ENCODE data around the gene NMB.
"Not testable (repeated sequence)": the region's sequence is repeated elsewhere in the genome, so short reads cannot be mapped to it uniquely, and the experiment has no call there.

NMB gene, protein sequence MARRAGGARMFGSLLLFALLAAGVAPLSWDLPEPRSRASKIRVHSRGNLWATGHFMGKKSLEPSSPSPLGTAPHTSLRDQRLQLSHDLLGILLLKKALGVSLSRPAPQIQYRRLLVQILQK

DNA sequence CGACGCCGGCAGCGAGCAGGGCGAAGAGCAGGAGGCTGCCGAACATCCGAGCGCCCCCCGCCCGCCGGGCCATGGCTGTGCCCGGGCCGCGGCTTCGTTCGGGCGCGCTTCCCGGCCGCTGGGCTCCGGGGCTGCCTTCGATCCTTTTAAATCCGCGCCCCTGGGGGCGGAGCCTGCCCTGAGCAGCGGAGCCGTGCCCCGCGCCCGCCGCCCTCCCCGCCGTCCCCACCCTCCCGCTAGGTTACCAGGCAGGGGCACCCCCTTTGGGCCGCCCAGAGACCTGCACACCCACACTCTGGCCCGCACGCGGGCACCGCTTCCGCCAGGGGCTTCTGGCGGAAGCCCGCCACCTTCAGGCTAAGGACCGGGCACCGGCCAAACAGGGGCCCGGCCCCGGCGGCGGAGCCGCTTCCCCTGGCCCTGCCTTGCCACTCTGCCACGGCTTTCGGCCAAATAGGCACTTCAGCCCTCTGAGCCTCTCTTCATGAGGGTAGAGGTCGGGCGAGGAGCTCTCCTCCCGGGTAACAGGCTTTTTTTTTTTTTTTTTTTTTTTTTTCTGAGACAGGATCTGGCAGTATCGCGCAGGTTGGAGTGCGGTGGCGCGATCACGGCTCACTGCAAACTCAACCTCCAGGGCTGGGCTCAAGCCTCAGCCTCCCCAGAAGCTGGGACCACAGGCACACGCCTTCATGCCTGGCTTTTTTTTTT is at the start of gene NMB:
Gene NMB, minus strand, starts transcription at position 120 of the 708 bp plus-strand sequence. Its CDS starts 47 bp downstream, at position 73.
- DNase-seq (ENCODE audit: low read depth), result peak; percentile 73

DNA sequence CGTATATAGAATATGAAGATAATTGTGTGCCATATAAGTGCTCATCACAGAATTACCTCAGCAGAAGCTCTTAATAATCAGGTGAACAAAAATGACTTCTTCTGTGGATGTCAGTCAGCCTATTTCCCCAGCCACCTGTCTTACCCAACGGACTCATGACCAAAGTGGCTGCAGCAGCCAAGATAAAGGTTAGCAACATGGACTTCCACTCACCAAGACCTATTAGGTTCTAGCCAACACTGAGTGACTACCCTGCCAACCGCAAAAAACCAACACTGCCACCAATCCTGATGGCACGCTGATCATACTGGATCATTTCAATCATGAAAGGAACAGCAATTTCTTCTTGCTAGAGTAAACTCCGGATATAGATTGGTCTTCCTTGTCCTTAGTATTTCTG is 45.8 kb upstream of the NMB start:
- no peak for DNase-seq (ENCODE audit: low read depth)

DNA sequence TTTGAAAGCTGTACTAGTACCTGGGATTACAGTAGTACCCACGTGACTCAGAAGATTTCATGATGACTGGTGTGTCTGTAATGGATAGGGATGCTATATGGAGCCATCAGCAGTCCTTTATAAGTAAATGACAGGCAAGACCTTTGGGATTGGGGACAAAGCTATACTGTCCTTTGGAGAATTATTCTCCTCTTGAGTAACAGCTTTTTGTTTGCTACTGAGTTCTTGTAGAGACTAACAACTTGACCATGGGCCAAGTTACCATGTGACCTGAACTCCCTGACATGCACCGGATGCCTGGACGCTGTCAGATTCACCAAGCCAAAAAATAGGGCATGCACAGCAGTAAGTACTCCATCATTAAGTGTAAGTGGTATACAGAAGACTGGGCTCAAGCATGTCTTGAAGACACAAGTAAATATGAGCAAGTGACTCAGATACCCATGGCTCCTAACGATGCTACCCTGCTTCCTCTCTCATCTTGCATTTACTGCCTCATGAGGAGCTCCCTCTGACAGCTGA is 45.0 kb upstream of the NMB start:
- DNase-seq (ENCODE audit: low read depth), result no peak

DNA sequence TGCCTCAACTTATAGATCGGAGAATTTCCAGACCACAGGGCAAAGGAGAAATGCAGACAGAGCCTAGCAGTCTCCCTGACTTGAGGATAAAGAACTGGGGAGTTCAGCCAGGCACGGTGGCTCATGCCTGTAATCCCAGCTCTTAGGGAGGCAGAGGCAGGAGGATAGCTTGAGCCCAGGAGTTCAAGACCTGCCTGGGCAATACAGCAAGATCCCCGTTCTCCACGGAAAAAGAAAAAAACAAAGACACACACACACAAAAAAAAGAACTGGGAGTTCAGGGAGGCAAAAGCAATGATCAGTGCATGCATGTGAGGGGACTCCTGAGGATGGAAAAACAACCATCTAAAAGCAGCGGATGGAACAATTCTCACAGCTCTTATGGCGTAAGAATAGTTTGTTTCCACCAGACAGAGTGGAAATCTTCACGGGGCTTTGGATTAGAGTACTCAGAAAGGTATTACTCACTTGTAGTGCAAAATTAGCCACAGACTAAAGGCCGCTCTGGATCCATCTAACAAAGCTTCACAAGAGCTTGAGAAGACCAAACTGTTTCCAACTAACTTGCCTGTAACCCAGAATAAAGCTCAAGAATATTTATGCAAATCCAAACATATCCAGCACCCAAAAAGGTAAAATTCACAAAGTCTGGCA is 41.7 kb upstream of the NMB start:
- no peak for DNase-seq (ENCODE audit: low read depth)

DNA sequence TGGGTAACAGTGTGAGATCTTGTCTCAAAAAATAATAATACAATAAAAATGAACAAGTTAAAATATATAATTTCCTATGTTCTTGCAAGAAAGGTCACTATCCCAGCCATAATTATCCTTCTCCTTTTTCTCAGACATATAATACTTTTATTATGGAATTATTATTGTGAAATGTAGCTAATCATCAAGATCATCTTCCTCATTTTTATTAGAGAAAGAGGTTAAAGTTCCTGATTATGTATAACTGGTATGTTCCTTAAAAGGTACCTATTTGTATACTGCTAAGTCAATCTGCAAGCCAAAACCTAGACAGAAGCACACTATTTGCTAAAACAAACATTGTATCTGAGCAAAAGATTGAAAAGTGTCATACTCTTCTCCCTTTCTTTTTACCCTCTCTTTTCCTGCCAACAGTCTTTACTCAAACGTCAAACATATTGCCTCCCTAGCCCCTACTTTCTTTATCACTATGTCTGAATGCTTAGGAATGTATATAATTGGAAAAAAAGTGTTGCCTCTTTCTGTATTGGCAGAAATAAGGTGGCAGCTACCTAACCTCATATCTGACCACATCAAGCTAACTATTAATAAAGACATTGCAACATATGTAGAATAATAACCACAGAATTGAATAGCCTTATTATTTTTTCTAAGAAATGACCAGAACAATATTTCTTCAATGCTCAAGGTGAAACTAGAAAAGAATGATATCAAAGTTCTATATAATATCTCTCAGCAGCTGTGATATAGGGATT is 39.4 kb upstream of the NMB start:
- DNase-seq (ENCODE audit: low read depth), result no peak

DNA sequence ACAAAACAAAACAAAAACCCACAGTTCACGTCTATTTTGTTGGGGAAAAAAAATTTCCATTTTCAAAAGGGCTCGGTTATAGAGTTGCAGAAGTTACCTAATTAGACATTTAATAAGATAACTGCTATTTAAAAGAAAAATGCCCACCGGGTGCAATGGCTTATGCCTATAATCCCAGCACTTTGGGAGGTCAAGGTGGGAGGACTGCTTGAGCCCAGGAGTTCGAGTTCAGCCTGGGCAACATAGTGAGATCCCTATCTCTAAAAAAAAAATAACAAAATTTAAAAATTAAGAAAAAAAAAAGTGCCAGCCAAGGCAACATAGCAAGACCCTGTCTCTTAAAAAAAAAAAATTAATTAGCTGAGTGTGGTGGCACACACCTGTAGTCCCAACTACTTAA is 38.8 kb upstream of the NMB start:
- DNase-seq (ENCODE audit: low read depth), result no peak

DNA sequence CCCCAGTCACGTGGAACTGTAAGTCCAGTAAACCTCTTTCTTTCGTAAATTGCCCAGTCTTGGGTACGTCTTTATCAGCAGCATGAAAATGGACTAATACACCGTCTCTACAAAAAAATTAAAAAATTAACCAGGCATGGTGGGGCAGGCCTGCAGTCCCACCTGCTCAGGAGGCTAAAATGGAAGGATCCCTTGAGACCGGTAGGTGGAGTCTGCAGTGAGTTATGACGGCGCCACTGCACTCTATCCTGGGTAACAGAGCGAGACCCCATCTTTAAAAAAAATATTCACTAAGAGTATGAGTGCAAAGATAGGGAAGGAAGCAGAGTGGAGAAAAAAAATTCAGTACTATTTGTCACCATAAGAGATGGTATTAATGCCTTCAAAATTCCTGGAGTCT is 32.3 kb upstream of the NMB start:
- no peak for DNase-seq (ENCODE audit: low read depth)

DNA sequence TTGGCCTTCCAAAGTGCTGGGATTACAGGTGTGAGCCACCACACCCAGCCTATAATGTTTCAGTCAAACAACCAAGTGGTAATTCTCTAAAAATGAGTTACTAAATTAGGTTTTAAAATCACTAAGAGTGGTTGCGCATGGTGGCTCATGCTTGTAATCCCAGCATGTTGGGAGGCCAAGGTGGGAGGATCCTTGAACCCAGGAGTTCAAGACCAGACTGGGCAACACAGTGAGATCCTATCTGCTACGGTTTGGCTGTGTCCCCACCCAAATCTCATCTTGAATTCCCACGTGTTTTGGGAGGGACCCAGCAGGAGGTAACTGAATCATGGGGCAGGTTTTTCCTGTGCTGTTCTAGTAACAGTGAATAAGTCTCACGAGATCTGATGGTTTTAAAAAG is 31.9 kb upstream of the NMB start:
- DNase-seq (ENCODE audit: low read depth), result no peak

DNA sequence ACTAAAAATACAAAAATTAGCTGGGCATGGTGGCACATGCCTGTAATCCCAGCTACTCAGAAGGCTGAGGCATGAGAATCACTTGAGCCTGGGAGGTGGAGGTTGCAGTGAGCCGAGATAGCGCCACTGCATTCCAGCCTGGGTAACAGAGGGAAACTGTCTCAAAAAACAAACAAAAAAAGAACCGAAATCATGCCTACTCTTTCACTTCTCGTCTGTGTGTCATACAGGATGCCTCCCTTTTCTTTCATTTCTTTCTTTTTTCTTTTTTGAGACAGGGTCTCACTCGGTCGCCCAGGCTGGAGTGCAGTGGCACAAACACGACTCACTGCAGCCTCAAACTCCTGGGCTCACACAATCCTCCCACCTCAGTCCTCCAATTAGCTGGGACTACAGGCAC is 28.4 kb upstream of the NMB start:
- DNase-seq (ENCODE audit: low read depth), result not testable (repeated sequence)

DNA sequence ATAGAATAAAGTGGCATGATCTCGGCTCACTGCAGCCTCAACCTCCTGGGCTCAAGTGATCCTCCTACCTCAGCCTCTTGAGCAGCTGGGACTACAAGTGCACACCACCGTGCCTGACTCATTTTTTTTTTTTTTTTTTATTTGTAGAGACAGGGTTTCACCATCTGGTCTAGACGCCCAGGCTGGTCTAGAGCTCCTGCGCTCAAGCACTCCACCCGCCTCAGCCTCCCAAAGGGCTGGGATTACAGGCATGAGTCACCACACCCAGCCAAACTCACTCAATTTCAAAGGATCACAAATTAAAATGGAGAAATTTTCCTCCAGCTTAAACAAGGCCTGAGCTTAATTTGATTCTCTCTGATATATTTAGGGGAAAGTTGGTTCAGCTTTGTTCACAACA is 27.3 kb upstream of the NMB start:
- no peak for DNase-seq (ENCODE audit: low read depth)

DNA sequence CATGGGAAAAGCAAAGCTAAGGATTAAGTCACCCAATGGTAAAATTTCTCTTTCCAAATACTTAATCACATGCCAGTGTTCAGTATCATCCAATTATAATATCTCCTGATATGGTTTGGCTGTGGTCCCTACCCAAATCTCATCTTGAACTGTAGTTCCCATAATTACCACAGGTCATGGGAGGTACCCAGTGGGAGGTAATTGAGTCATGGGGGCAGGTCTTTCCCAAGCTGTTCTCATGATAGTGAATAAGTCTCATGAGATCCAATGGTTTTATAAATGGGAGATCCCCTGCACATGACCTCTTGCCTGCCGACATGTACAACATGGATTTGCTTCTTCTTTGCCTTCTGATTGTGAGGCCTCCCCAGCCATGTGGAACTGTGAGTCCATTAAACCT is 26.1 kb upstream of the NMB start:
- DNase-seq (ENCODE audit: low read depth), result no peak

DNA sequence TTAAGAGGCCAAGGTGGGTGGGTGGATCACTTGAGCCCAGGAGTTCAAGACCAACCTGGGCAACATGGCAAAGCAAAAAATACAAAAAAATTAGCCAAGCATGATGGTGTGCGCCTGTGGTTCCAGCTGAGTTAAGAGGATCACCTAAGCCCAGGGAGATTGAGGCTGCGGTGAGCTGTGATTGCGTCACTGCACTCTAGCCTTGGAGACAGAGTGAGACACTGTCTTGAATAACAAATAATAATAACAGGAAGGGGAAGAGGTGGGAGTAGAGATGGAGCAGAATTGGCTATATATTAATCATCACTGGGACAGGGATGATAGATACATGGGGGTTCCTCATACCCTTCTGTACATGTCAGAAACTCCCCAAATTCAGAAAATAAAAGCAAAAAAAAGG is 23.8 kb upstream of the NMB start:
- DNase-seq (ENCODE audit: low read depth), result no peak

DNA sequence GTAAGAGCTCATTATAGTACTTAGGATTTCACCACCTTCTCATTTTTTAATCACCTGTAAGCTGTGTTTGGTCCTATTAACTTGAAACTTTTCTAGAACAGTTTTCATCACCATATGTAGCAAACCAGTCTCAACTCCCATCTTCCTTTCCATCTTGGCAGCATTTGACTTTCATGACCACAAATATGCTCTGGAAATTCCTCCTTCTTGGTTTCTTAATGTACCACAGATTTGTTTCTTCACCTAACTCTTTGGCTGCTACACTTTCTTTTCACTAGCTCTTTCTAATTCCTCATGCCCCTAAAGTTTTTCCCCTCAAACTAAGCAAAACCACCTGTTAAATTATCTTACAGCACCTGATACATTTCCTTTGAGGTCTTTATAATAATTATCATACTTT is 13.2 kb upstream of the NMB start:
- no peak for DNase-seq (ENCODE audit: low read depth)

DNA sequence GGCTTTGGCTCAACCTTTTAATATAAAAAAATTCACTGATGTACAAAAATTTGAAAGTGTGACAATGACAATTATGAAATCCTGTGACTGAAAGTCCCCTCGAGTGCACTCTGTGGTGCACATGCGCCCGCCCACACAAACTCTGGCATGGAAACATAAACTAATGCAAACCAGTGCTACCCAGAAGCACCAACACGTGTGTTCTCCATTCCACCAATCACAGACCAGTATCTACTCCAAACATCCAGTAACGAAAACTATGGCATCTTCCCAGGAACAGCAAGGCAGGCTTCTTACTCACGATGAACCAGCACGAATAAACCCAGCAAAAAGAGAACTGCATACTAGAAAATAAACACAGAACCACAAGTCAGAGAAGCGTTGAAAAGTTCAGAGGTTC is 11.7 kb upstream of the NMB start:
- DNase-seq (ENCODE audit: low read depth), result no peak

DNA sequence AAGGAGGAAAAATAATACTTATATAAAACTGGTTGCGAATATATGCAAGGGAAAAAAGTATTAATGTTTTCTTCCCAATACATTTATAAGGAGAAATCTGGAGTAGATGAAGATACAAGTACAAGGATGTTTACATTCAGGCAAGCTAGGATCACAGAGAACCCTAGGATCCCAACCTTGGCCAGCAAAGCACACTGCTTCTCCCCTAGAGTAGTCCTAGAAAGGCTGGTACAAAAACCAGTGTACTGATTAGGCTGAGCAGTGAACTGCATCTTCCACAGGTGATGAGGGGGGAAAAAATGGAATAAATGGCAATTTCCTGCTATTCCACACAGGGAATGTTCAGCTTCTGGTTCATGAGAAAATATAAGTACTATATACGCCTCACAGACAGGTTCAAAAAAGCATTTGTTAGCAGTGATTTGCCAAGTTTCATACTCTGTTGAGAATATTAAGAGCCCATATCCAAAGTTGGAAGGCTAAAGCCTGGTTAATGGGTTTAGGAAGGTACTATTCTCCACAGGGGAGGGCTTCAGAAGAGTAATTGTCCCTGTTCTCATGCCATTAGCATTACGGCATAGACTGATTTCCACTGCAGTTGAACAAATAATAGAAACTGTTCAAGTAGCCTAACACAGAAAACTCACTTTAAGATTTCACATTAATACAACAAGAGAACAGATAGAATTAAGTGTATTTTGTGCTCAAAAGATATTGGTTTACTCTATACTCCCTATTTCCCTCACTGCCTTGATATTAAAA is 10.4 kb upstream of the NMB start:
- DNase-seq (ENCODE audit: low read depth), result no peak

DNA sequence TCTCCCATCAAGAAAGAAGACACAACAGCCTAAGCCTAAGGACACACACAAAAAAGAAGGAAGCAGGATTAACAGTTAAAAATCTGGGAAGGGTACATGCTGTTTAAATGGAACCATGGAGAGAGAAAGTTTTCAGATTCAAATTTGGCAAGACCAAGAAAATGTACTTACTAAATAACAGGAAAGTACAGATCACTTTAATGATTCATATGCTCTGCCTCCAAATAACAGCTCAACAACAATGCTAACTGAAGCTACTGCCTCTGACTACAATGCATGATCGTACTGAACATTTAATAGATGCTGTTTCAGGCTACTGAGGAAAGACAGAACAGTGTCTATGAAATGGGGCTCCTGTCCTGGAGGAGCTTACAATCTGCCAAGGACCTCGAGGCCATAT is 8.4 kb upstream of the NMB start:
- DNase-seq (ENCODE audit: low read depth), result no peak

DNA sequence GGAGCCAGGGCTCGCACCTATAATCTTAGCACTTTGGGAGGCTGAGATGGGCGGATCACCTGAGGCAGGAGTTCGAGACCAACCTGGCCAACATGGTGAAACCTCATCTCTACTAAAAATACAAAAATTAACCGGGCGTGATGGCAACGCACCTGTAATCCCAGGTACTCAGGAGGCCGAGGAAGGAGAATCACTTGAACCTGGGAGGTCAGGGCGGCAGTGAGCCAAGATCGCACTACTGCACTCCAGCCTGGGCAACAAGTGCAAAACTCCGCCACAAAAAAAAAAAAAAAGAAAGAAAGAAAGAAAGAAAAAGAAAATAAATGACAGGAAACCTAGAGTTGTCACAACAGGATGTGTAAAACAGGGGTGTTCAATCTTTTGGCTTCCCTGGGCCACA is 3.0 kb upstream of the NMB start:
- DNase-seq (ENCODE audit: low read depth), result no peak

DNA sequence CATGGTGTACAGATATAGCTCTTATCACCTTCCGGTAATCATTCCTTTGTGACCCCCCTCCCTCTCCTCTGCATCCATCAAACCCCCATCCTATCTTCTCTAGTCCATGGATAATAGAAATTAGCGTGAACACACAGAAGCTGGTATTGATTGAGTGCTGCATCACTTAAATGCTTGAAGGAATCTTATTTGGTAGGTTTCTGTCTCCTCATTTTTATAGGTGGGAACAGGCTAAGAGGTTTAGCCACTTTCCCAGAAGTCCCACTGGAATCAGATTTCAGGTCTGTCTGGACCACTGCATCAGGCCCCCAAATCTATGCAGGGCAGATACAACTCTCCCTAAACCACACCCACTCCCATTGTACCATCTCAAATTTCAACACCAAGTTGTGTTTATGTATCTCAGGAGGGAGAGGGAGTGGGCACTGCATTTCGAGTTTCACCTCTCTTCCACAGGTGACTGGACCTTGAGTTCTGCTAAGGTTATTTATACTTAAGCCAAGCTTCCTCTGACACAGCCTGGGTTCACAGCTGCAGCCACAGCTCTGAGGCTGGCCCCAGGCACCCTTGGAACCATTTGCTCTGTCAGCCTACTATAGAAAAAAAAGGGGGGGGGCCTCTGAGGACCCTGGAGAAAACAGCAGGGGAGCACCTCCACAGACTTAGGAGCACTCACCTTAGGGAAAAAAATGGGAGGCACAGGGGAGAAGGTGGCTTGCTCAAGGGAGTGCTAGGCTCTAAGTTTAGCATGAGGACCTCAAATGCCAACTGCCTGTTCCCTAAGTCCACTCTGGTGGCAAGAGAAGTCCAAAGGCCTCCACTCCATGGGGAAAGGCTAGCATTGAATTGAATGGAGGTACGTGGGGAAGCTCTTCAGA is 2.1 kb upstream of the NMB start:
- DNase-seq (ENCODE audit: low read depth), result no peak

DNA sequence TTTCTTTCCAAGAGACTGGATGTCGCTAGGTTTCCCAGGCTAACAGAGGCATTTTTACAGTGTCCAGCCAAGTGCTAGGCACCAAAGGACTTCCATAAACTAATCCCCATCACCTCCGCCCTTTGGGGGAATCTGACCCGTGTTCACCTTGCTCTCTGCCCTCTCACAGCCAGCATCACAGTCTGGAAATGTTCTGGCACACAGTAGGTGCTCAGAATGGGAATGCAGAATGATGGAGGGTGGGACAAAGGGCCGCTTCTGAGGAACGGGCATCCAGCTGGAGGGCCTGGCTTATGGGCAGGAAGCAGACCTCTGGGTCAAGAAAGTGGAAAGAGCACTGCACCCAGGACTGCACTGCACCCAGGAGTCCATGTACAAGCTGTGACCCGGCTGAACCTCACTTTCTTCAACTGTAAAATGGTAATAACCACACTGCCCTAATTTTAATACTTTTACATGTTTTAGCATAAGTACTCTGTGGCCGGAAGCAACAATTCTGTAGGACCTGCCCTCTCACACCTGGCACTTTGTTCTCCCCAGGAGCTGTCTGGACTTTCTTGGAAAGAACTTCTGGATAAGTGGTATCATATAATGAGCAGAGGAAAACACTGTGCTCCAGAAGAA is 901 bp upstream of the NMB start:
- no peak for DNase-seq (ENCODE audit: low read depth)

DNA sequence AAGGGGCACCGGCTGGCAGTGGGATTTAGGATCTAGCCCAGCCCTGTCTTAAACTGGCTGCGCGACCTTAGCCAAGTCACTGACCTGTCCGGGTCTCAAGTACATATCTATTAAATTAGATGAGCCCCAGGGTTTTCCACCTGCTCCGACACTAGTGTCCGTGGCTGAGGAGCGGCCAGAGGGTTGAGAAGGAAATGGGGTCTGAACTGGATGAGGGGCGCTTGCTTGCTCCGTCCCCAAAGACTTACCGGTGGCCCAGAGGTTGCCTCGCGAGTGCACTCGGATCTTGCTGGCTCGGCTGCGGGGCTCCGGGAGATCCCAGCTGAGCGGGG is 285 bp downstream of the NMB start:
- no peak for DNase-seq (ENCODE audit: low read depth)

DNA sequence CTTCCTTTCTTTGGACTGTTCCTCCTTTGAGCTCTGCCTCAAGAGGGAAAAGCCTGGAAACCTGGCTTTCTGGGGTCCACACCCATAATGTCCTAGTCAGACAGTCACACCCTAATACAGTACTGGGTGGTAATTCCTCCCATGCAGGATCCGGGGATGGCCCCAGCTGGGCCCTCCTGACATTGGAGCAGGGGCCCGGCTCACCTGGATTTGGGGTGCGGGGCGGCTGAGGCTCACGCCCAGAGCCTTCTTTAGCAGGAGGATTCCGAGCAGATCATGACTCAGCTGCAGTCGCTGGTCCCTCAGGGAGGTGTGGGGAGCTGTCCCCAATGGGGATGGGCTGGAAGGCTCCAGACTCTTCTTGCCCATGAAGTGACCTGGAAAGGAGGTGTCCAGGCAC is 1.0 kb downstream of the NMB start:
- no peak for DNase-seq (ENCODE audit: low read depth)

All from stimulated activated CD8-positive, alpha-beta memory T cell treated with anti-CD3 and anti-CD28 coated beads, Interleukin-12 subunit alpha, Interleukin-12 subunit beta, amount 100 ng/mL, for 4 hours (primary cell).